ENCODE results near the gene LFNG.

The LFNG gene

GRCh38 chr7:2537981-2538851, 18.6 kb downstream of the LFNG start:
- ChIA-PET POLR2A (no interaction called here), CTCF (no interaction called here)
- DNase-seq (ENCODE audit: low read depth, low spot score): no peak
- no peak overlapping the region for H3K4me3 ChIP-seq (ENCODE audit: low read depth, low read length)
- no peak for TF ChIP-seq CTCF (IDR thresholded peaks at IDR 0.05; ENCODE audit: insufficient read depth, low read length, missing control alignments)

GRCh38 chr7:2539031-2539911, 19.7 kb downstream of the LFNG start:
- no peak overlapping the region for H3K4me3 ChIP-seq (ENCODE audit: low read depth, low read length)
- no peak for DNase-seq (ENCODE audit: low read depth, low spot score)
- CTCF ChIA-PET: no interaction called here
- POLR2A ChIA-PET: no interaction called here
- no peak for TF ChIP-seq CTCF (IDR thresholded peaks at IDR 0.05; ENCODE audit: insufficient read depth, low read length, missing control alignments)

- no peak for TF ChIP-seq CTCF (IDR thresholded peaks at IDR 0.05; ENCODE audit: insufficient read depth, low read length, missing control alignments)
- no peak overlapping the region for H3K4me3 ChIP-seq (ENCODE audit: low read depth, low read length)
- no peak for DNase-seq (ENCODE audit: low read depth, low spot score)
- ChIA-PET CTCF (interaction anchor here (0.8 kb wide), 1 partner anchor 14 kb away, joined by 3 read pairs; no protein-coding TSS in a partner anchor), POLR2A (interaction anchor here (0.7 kb wide), 1 partner anchor 23 kb away, joined by 3 read pairs; no protein-coding TSS in a partner anchor)
Observed at GRCh38 chr7:2540133-2540532, 20.6 kb downstream of the LFNG start.

GRCh38 chr7:2540641-2541051, 21.1 kb downstream of the LFNG start:
- POLR2A ChIA-PET: no interaction called here
- DNase-seq (ENCODE audit: low read depth, low spot score): no peak
- H3K4me3 ChIP-seq (ENCODE audit: low read depth, low read length): no peak overlapping the region
- no peak for TF ChIP-seq CTCF (IDR thresholded peaks at IDR 0.05; ENCODE audit: insufficient read depth, low read length, missing control alignments)
- CTCF ChIA-PET: interaction anchor here (0.7 to 0.8 kb wide), 2 partner anchors 15 to 72 kb away, joined by 3 to 4 read pairs; no protein-coding TSS in a partner anchor

GRCh38 chr7:2541291-2542010, 21.9 kb downstream of the LFNG start:
- CTCF ChIA-PET: interaction anchor here (0.7 kb wide), 1 partner anchor 72 kb away, joined by 4 read pairs; no protein-coding TSS in a partner anchor
- TF ChIP-seq CTCF (IDR thresholded peaks at IDR 0.05; ENCODE audit: insufficient read depth, low read length, missing control alignments): no peak
- H3K4me3 ChIP-seq (ENCODE audit: low read depth, low read length): no peak overlapping the region
- POLR2A ChIA-PET: no interaction called here
- no peak for DNase-seq (ENCODE audit: low read depth, low spot score)
